PC-9 (cell line): ENCODE data around the gene CCDC121.

Experiments
- EZH2 ChIP-seq: fragments of 200-600 bp; sonication (generic); IDR thresholded peaks from 2 replicates; pipeline ENCODE4 v1.8.0; 2017; ENCODE audit warnings: antibody characterized with exemption, low read depth
- TF ChIP-seq, protein P1 (sequence below): fragments of 200-600 bp; sonication (generic); conservative IDR thresholded peaks from 2 replicates; pipeline ENCODE4 v1.6.1; 2017; ENCODE audit warnings: mixed run types, antibody characterized with exemption, mild to moderate bottlenecking, moderate library complexity

- TF ChIP-seq, protein P1, sequence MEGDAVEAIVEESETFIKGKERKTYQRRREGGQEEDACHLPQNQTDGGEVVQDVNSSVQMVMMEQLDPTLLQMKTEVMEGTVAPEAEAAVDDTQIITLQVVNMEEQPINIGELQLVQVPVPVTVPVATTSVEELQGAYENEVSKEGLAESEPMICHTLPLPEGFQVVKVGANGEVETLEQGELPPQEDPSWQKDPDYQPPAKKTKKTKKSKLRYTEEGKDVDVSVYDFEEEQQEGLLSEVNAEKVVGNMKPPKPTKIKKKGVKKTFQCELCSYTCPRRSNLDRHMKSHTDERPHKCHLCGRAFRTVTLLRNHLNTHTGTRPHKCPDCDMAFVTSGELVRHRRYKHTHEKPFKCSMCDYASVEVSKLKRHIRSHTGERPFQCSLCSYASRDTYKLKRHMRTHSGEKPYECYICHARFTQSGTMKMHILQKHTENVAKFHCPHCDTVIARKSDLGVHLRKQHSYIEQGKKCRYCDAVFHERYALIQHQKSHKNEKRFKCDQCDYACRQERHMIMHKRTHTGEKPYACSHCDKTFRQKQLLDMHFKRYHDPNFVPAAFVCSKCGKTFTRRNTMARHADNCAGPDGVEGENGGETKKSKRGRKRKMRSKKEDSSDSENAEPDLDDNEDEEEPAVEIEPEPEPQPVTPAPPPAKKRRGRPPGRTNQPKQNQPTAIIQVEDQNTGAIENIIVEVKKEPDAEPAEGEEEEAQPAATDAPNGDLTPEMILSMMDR: no peak
- TF ChIP-seq EZH2: no peak
Measured at GRCh38 chr2:27596627-27597026, 32.2 kb downstream of the CCDC121 start.
